SK-N-SH (cell line): ENCODE results near the gene MRTFB. TPM values are rescaled to one million over a fixed set of nuclear protein-coding genes. Genes with fewer than 3 reads are reported as not detected.

Source experiments
- CTCF ChIA-PET: fragments of 300-600, 350-600 bp; formaldehyde crosslinking; extraction: SDS; loops from one replicate; lab custom pipeline; 2021; lab: Yijun Ruan, JAX
- POLR2A ChIA-PET: fragments of 350-600 bp; sonication (Branson Sonifier 250); formaldehyde crosslinking; extraction: SDS; loops from one replicate; lab custom pipeline; 2020; ENCODE audit warnings: antibody characterized with exemption, inconsistent platforms; lab: Yijun Ruan, JAX
- DNase-seq: peaks from one replicate; pipeline ENCODE4 v3.0.0; 2012
- H2AFZ ChIP-seq: fragments of 200-600 bp; sonication (generic); 2 replicates; pipeline ENCODE4 v1.8.1; 2016; ENCODE audit warnings: antibody characterized with exemption, mild to moderate bottlenecking, low read depth
- H3F3A ChIP-seq: fragments of 200-600 bp; sonication (generic); replicated peaks from 2 replicates; pipeline ENCODE3; 2016; ENCODE audit warnings: antibody characterized with exemption, mild to moderate bottlenecking; ENCODE audit not compliant: insufficient read depth
- H3K27ac ChIP-seq, 2 experiments: fragments of 200-500 bp in 1 of 2; fragments of 200-600 bp in 1 of 2; sonication (Bioruptor generic) in 1 of 2; sonication (generic), shearing (Covaris generic) in 1 of 2; 2 replicates each; pipeline versions ENCODE4 v1.5.1 to v1.6.1; 2014 to 2016; ENCODE audit warnings: low read depth in 2 of 2, inconsistent platforms in 1 of 2, low read length in 1 of 2, mild to moderate bottlenecking in 1 of 2, mixed read lengths in 1 of 2
- H3K27me3 ChIP-seq: fragments of 200-600 bp; sonication (generic), shearing (Covaris generic); 2 replicates; pipeline ENCODE4 v1.6.1; 2016; ENCODE audit warnings: mixed run types; ENCODE audit not compliant: insufficient read depth
- H3K36me3 ChIP-seq, 2 experiments: fragments of 200-500 bp in 1 of 2; fragments of 200-600 bp in 1 of 2; sonication (Bioruptor generic) in 1 of 2; sonication (generic) in 1 of 2; replicated peaks in 1 of 2; 2 replicates each; pipeline versions ENCODE3 to v1.5.1; 2014 to 2016; ENCODE audit warnings: low read length in 1 of 2, mild to moderate bottlenecking in 1 of 2; ENCODE audit not compliant: insufficient read depth in 2 of 2, control insufficient read depth in 1 of 2
- H3K4me1 ChIP-seq, 2 experiments: fragments of 200-500 bp in 1 of 2; fragments of 200-600 bp in 1 of 2; sonication (Bioruptor generic) in 1 of 2; sonication (generic), shearing (Covaris generic) in 1 of 2; 2 replicates each; pipeline versions ENCODE4 v1.5.1 to v1.6.1; 2014 to 2016; ENCODE audit warnings: low read depth in 1 of 2, low read length in 1 of 2, mixed run types in 1 of 2; ENCODE audit not compliant: insufficient read depth in 2 of 2, control insufficient read depth in 1 of 2
- H3K4me2 ChIP-seq: fragments of 200-600 bp; sonication (generic), shearing (Covaris generic); 2 replicates; pipeline ENCODE4 v1.6.1; 2017; ENCODE audit warnings: mixed run types
- H3K4me3 ChIP-seq, 2 experiments: fragments of 200-500 bp in 1 of 2; fragments of 200-600 bp in 1 of 2; sonication (Bioruptor generic) in 1 of 2; sonication (generic), shearing (Covaris generic) in 1 of 2; 2 replicates each; pipeline versions ENCODE4 v1.5.1 to v1.8.1; 2014 to 2016; ENCODE audit warnings: low read depth in 2 of 2, inconsistent platforms in 1 of 2, low read length in 1 of 2, mild to moderate bottlenecking in 1 of 2, mixed read lengths in 1 of 2, moderate library complexity in 1 of 2
- H3K79me2 ChIP-seq: fragments of 200-600 bp; sonication (generic); 2 replicates; pipeline ENCODE4 v1.8.1; 2017; ENCODE audit warnings: mild to moderate bottlenecking; ENCODE audit not compliant: insufficient read depth
- H3K9ac ChIP-seq: fragments of 200-600 bp; sonication (generic); 2 replicates; pipeline ENCODE4 v1.6.1; 2017; ENCODE audit warnings: mixed run types
- H3K9me2 ChIP-seq: fragments of 200-600 bp; sonication (generic); 2 replicates; pipeline ENCODE4 v1.6.1; 2017; ENCODE audit warnings: mixed run types
- H3K9me3 ChIP-seq: fragments of 200-600 bp; sonication (generic); 2 replicates; pipeline ENCODE4 v1.6.1; 2017; ENCODE audit warnings: mixed run types, mild to moderate bottlenecking, moderate library complexity
- H4K20me1 ChIP-seq: fragments of 200-600 bp; sonication (generic); 2 replicates; pipeline ENCODE4 v1.6.1; 2017; ENCODE audit warnings: mild to moderate bottlenecking, mixed run types; ENCODE audit not compliant: insufficient read depth
- CHD2 ChIP-seq: fragments of 150-350 bp; IDR thresholded peaks from 2 replicates; pipeline ENCODE4 v1.6.1; 2018; ENCODE audit warnings: low read length; ENCODE audit not compliant: partially characterized antibody
- CTCF ChIP-seq: fragments of 200-600 bp; sonication (generic); IDR thresholded peaks from 2 replicates; pipeline ENCODE4 v1.6.1; 2017; ENCODE audit warnings: antibody characterized with exemption, mild to moderate bottlenecking, moderate library complexity
- ELF1 ChIP-seq: IDR thresholded peaks from 2 replicates; pipeline ENCODE4 v1.4.0; 2012
- EZH2phosphoT487 ChIP-seq: fragments of 200-600 bp; sonication (generic); IDR thresholded peaks from 2 replicates; pipeline ENCODE4 v1.6.1; 2017; ENCODE audit warnings: low read depth, mixed run types, mild to moderate bottlenecking, antibody characterized with exemption, moderate library complexity, borderline replicate concordance
- FOXJ3 ChIP-seq: sonication (generic); formaldehyde crosslinking; IDR thresholded peaks from 2 replicates; pipeline ENCODE4 v1.5.1; 2020; ENCODE audit warnings: mild to moderate bottlenecking, missing genetic modification reagents
- GABPA ChIP-seq: IDR thresholded peaks from 2 replicates; pipeline ENCODE4 v1.4.0; 2012; ENCODE audit warnings: low read depth, mild to moderate bottlenecking
- GATA2 ChIP-seq: sonication (generic); formaldehyde crosslinking; IDR thresholded peaks from 2 replicates; pipeline ENCODE4 v1.5.0; 2020; ENCODE audit warnings: mild to moderate bottlenecking, missing genetic modification reagents
- JUND ChIP-seq: IDR thresholded peaks from 2 replicates; pipeline ENCODE4 v1.4.0; 2012
- MAX ChIP-seq: IDR thresholded peaks from 2 replicates; pipeline ENCODE4 v1.4.0; 2012; ENCODE audit warnings: low read depth
- NFIC ChIP-seq: IDR thresholded peaks from 2 replicates; pipeline ENCODE4 v1.4.0; 2012; ENCODE audit warnings: borderline replicate concordance
- PBX3 ChIP-seq: IDR thresholded peaks from 2 replicates; pipeline ENCODE4; 2012
- RAD21 ChIP-seq: IDR thresholded peaks from 2 replicates; pipeline ENCODE4 v1.6.1; 2012; ENCODE audit warnings: mild to moderate bottlenecking, low read length
- REST ChIP-seq: IDR thresholded peaks from 2 replicates; pipeline ENCODE4 v1.6.1; 2012; ENCODE audit warnings: mild to moderate bottlenecking, low read depth, low read length, moderate library complexity
- RXRA ChIP-seq: IDR thresholded peaks from 2 replicates; pipeline ENCODE4 v1.4.0; 2012; ENCODE audit warnings: low read depth, mild to moderate bottlenecking, borderline replicate concordance
- SMC3 ChIP-seq: IDR thresholded peaks from 2 replicates; pipeline ENCODE4 v1.6.1; 2012; ENCODE audit warnings: low read depth, low read length, improper control_type of control experiment
- TAF1 ChIP-seq: IDR thresholded peaks from 2 replicates; pipeline ENCODE4 v1.6.1; 2012; ENCODE audit warnings: low read depth, mild to moderate bottlenecking, low read length, moderate library complexity, borderline replicate concordance
- TCF12 ChIP-seq: IDR thresholded peaks from 2 replicates; pipeline ENCODE4 v1.4.0; 2012
- USF1 ChIP-seq: IDR thresholded peaks from 2 replicates; pipeline ENCODE4 v1.4.0; 2012; ENCODE audit warnings: low read depth, borderline replicate concordance
- YY1 ChIP-seq: IDR thresholded peaks from 2 replicates; pipeline ENCODE4 v1.4.0; 2012; ENCODE audit warnings: low read depth, mild to moderate bottlenecking
- ZBTB33 ChIP-seq: IDR thresholded peaks from 2 replicates; pipeline ENCODE4 v1.4.0; 2012; ENCODE audit warnings: low read depth, borderline replicate concordance
- WGBS: methylation state at CpG from one replicate; pipeline ENCODE4 v1.1.6; 2017; ENCODE audit warnings: low lambda C conversion rate; 5-methylcytosine and 5-hydroxymethylcytosine counted together
- polyA plus RNA-seq, 3 experiments: library from polyadenylated mRNA; depleted of rRNA; stranded (reverse); fragments of >200 nt; gene quantifications; 2 replicates each; pipeline ENCODE4 v1.2.3, GENCODE V29; 2012

The MRTFB gene
- polyA plus RNA-seq, 1 of the 3 experiments (the other 2 are of a cell fraction) = 3.3 TPM

- no peak overlapping the region for H3K4me2 ChIP-seq
- no peaks in the 10 kb centered on the region for H4K20me1 ChIP-seq
- no peak overlapping the region for H2AFZ ChIP-seq
- no peaks in the 10 kb centered on the region for H3K9me3 ChIP-seq
- no peaks in the 10 kb centered on the region for H3F3A ChIP-seq
- WGBS = 96% methylated on average over 1 of the region's 1 CpG
- H3K4me3 ChIP-seq = no peak overlapping the region
- no peak for DNase-seq
- H3K9ac ChIP-seq = no peak overlapping the region
- no peaks in the 10 kb centered on the region; a peak in 2 of 4 replicates for H3K4me1 ChIP-seq
- no peaks in the 10 kb centered on the region for H3K36me3 ChIP-seq
- POLR2A ChIA-PET = no interaction called here
- H3K27me3 ChIP-seq = no peaks in the 10 kb centered on the region
- no peak for TF ChIP-seq CHD2
- TF ChIP-seq RXRA = no peak
- TF ChIP-seq YY1 = no peak
- TF ChIP-seq RAD21 = no peak
- no peak for TF ChIP-seq FOXJ3 (CRISPR knock-in tag)
- no peak for TF ChIP-seq USF1
- no peak for TF ChIP-seq JUND
- no peak for TF ChIP-seq PBX3
- TF ChIP-seq REST = no peak
- TF ChIP-seq EZH2phosphoT487 = no peak
- no peak for TF ChIP-seq GABPA
- TF ChIP-seq ZBTB33 = no peak
- no peak for TF ChIP-seq CTCF
- TF ChIP-seq GATA2 (CRISPR knock-in tag) = no peak
- no peak for TF ChIP-seq SMC3
- TF ChIP-seq MAX = no peak
- TF ChIP-seq ELF1 = no peak
- TF ChIP-seq TCF12 = no peak
- no peak for TF ChIP-seq NFIC
- no peak for TF ChIP-seq TAF1
- TF ChIP-seq, all 33 proteins: peak for 0
- H3K9me2 ChIP-seq = no peaks in the 10 kb centered on the region
- no peak overlapping the region for H3K27ac ChIP-seq
- CTCF ChIA-PET = no interaction called here
- H3K79me2 ChIP-seq = no peaks in the 10 kb centered on the region
These were observed 108.0 kb downstream of the MRTFB start for GRCh38 chr16:14179116-14179515.
